Suprapubic skin (tissue), 3 donors: ENCODE measurements around the gene GSC.

Experiments
- POLR2A ChIP-seq, 2 donors: fragments of 450-650 bp; IDR thresholded peaks; one replicate each; pipeline ENCODE4 v1.6.1; 2017; ENCODE audit warnings: antibody characterized with exemption in 2 of 2, mild to moderate bottlenecking in 2 of 2, moderate library complexity in 2 of 2
- TF ChIP-seq, protein P1 (sequence below), 2 donors: fragments of 200-600 bp in 1 of 2; fragments of 450-650 bp in 1 of 2; sonication (generic) in 1 of 2; IDR thresholded peaks; one replicate each; pipeline ENCODE4 v1.5.1; 2016 to 2019; ENCODE audit warnings: antibody characterized with exemption in 2 of 2, mild to moderate bottlenecking in 1 of 2, moderate library complexity in 1 of 2

DNA sequence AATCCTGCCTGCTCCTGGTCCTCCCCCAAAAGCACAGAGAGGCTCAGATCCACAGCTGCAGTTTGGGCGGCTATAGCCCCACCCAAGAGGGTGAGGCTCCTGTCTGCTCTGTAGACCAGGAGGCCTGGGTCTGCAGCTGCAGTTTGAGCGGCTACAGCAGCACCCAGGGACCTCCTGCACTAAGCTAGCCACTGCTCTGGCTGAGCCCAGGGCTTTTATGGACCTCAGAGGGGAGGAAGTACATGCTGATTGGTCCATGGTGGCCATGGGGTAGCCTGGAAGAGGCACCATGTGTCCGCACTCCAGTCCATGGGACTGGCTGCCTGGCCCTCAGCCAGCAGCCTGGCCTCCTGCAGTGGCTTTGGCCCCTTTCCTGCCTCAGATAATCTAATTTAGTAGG lies 49.6 kb upstream of the GSC start:
- TF ChIP-seq, protein P1, sequence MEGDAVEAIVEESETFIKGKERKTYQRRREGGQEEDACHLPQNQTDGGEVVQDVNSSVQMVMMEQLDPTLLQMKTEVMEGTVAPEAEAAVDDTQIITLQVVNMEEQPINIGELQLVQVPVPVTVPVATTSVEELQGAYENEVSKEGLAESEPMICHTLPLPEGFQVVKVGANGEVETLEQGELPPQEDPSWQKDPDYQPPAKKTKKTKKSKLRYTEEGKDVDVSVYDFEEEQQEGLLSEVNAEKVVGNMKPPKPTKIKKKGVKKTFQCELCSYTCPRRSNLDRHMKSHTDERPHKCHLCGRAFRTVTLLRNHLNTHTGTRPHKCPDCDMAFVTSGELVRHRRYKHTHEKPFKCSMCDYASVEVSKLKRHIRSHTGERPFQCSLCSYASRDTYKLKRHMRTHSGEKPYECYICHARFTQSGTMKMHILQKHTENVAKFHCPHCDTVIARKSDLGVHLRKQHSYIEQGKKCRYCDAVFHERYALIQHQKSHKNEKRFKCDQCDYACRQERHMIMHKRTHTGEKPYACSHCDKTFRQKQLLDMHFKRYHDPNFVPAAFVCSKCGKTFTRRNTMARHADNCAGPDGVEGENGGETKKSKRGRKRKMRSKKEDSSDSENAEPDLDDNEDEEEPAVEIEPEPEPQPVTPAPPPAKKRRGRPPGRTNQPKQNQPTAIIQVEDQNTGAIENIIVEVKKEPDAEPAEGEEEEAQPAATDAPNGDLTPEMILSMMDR (IDR thresholded peaks at IDR 0.05) = no peak
- TF ChIP-seq POLR2A (IDR thresholded peaks at IDR 0.05) = no peak
